K562 (cell line): ENCODE results near the gene ZFR2. TPM values are rescaled to one million over a fixed set of nuclear protein-coding genes. Genes with fewer than 3 reads are reported as not detected.
"Not testable (repeated sequence)": the region's sequence is repeated elsewhere in the genome, so short reads cannot be mapped to it uniquely, and the experiment has no call there.

Experiments
- ATAC-seq: fragments of 200-7000 bp; cut with Tn5 transposase; 3 replicates; pipeline ENCODE4 v1.9.1; 2020; ENCODE audit warnings: moderate library complexity
- BruUV-seq: library from RNA; stranded (reverse); fragments of 400-500 nt; replicated peaks from 2 replicates; lab custom pipeline; 2021; lab: Mats Ljungman, UMichigan
- CTCF ChIA-PET: fragments of 300-600 bp; formaldehyde crosslinking; extraction: SDS; loops from one replicate; lab custom pipeline; 2021; ENCODE audit warnings: low intra/inter-chr PET ratio; lab: Yijun Ruan, JAX
- POLR2A ChIA-PET: fragments of 300-600, 350-650 bp; sonication (Branson Sonifier 250); formaldehyde crosslinking; extraction: SDS; loops from one replicate; lab custom pipeline; 2021; ENCODE audit warnings: antibody characterized with exemption, inconsistent platforms; lab: Yijun Ruan, JAX
- DNase-seq, 4 experiments: peaks; one replicate each; pipeline versions ENCODE4 v3.0.0 to v3.0.0-alpha.2; 2011 to 2018; ENCODE audit warnings: low spot score in 3 of 4, mixed read lengths in 3 of 4; ENCODE audit errors: extremely low read depth in 1 of 4
- FAIRE-seq: peaks from 2 replicates; lab custom pipeline; 2011; peaks lifted over from hg19 to GRCh38; lab: Jason Lieb, UNC
- H2AFZ ChIP-seq: 2 replicates; pipeline ENCODE4 v1.6.0; 2011; ENCODE audit warnings: low read depth, low read length, control low read depth, inconsistent platforms
- H3K27ac ChIP-seq: fragments of 200-600 bp; 3 replicates; pipeline ENCODE4 v1.8.0; 2011; ENCODE audit warnings: low read depth, mild to moderate bottlenecking, control low read depth, inconsistent platforms, low read length, moderate library complexity, mixed read lengths; ENCODE audit errors: extremely low read depth
- H3K27me3 ChIP-seq, 2 experiments: fragments of 300-600 bp in 1 of 2; 2 replicates in 1 of 2; 3 replicates in 1 of 2; pipeline versions ENCODE4 v1.6.0 to v1.8.0; 2011; ENCODE audit warnings: inconsistent platforms in 2 of 2, low read length in 2 of 2, mild to moderate bottlenecking in 1 of 2, mixed read lengths in 1 of 2, moderate library complexity in 1 of 2; ENCODE audit not compliant: control insufficient read depth in 2 of 2, insufficient read depth in 2 of 2
- H3K36me3 ChIP-seq: fragments of 300-600 bp; 3 replicates; pipeline ENCODE4 v1.8.0; 2011; ENCODE audit warnings: mild to moderate bottlenecking, low read length, inconsistent platforms; ENCODE audit not compliant: control insufficient read depth, insufficient read depth
- H3K4me1 ChIP-seq, 2 experiments: fragments of 200-600 bp in 1 of 2; replicated peaks in 1 of 2; 2 replicates in 1 of 2; 3 replicates in 1 of 2; pipeline versions ENCODE4 v1.5.1 to v1.8.0; 2011; ENCODE audit warnings: inconsistent platforms in 2 of 2, low read length in 2 of 2, mild to moderate bottlenecking in 1 of 2, mixed read lengths in 1 of 2, moderate library complexity in 1 of 2; ENCODE audit not compliant: control insufficient read depth in 2 of 2, insufficient read depth in 2 of 2
- H3K4me2 ChIP-seq: 2 replicates; pipeline ENCODE4 v1.6.1; 2011; ENCODE audit warnings: low read length, control low read depth, inconsistent platforms, mixed read lengths; ENCODE audit not compliant: insufficient read depth
- H3K4me3 ChIP-seq: fragments of 200-600 bp; sonication (generic), shearing (Covaris generic); 2 replicates; pipeline ENCODE4 v1.5.1; 2016; ENCODE audit warnings: control low read depth, inconsistent platforms
- H3K79me2 ChIP-seq: fragments of 200-600 bp; 3 replicates; pipeline ENCODE4 v1.8.0; 2011; ENCODE audit warnings: low read length, inconsistent platforms; ENCODE audit not compliant: control insufficient read depth, insufficient read depth
- H3K9ac ChIP-seq, 2 experiments: 2 replicates each; pipeline versions ENCODE4 v1.6.0 to v1.6.1; 2011; ENCODE audit warnings: low read depth in 2 of 2, low read length in 2 of 2, control low read depth in 1 of 2, inconsistent platforms in 1 of 2, mild to moderate bottlenecking in 1 of 2, mixed read lengths in 1 of 2; ENCODE audit not compliant: insufficient read depth in 1 of 2
- H3K9me1 ChIP-seq: one replicate; pipeline ENCODE4 v1.6.0; 2011; ENCODE audit warnings: inconsistent platforms, mild to moderate bottlenecking, low read length, moderate library complexity; ENCODE audit not compliant: control insufficient read depth, insufficient read depth
- H3K9me3 ChIP-seq: replicated peaks from 2 replicates; pipeline ENCODE4 v1.5.1; 2011; ENCODE audit warnings: low read depth, low read length, inconsistent platforms; ENCODE audit not compliant: control insufficient read depth, insufficient read depth
- H4K20me1 ChIP-seq: replicated peaks from 2 replicates; pipeline ENCODE4 v1.6.1; 2011; ENCODE audit warnings: low read length, inconsistent platforms, mixed read lengths; ENCODE audit not compliant: control insufficient read depth, insufficient read depth
- CHD2 ChIP-seq: IDR thresholded peaks from 2 replicates; pipeline ENCODE4 v1.6.1; 2011; ENCODE audit warnings: low read depth, low read length
- NR4A1 ChIP-seq, 2 experiments: fragments of 250-450 bp in 1 of 2; fragments of 450-650 bp in 1 of 2; sonication (Bioruptor Pico) in 1 of 2; IDR thresholded peaks; 2 replicates each; pipeline versions ENCODE4 v1.4.0 to v1.6.1; 2016 to 2020; ENCODE audit warnings: mild to moderate bottlenecking in 2 of 2, missing compliant biosample characterization in 1 of 2, missing genetic modification characterization in 1 of 2, moderate library complexity in 1 of 2
- RCOR1 ChIP-seq, 2 experiments: IDR thresholded peaks; 2 replicates each; pipeline ENCODE4 v1.6.1; 2012; ENCODE audit warnings: low read depth in 2 of 2, low read length in 2 of 2, borderline replicate concordance in 1 of 2, improper control_type of control experiment in 1 of 2
- TARDBP ChIP-seq: fragments of 450-650 bp; IDR thresholded peaks from 2 replicates; pipeline ENCODE4 v1.6.1; 2016
- ZFP36 ChIP-seq: fragments of 150-350 bp; IDR thresholded peaks from 2 replicates; pipeline ENCODE4 v1.6.1; 2018; ENCODE audit warnings: low read length, low read depth; ENCODE audit not compliant: partially characterized antibody
- ZNF121 ChIP-seq: sonication (generic); formaldehyde crosslinking; conservative IDR thresholded peaks from 2 replicates; pipeline ENCODE4 v1.8.0; 2022; ENCODE audit warnings: missing genetic modification reagents
- ZNF253 ChIP-seq: fragments of 250-450 bp; sonication (Bioruptor Pico); conservative IDR thresholded peaks from 2 replicates; pipeline ENCODE4 v1.6.1; 2021; ENCODE audit warnings: mild to moderate bottlenecking
- ZNF277 ChIP-seq: fragments of 250-450 bp; sonication (Bioruptor Pico); IDR thresholded peaks from 2 replicates; pipeline ENCODE4 v1.8.0; 2022; ENCODE audit warnings: inconsistent platforms, mild to moderate bottlenecking, moderate library complexity, borderline replicate concordance
- ZNF444 ChIP-seq: fragments of 250-450 bp; sonication (Bioruptor Pico); IDR thresholded peaks from 2 replicates; pipeline ENCODE4 v1.4.0; 2020; ENCODE audit warnings: mild to moderate bottlenecking, moderate library complexity
- ZNF511 ChIP-seq: sonication (generic); formaldehyde crosslinking; IDR thresholded peaks from 2 replicates; pipeline ENCODE4 v1.8.0; 2022; ENCODE audit warnings: mild to moderate bottlenecking, missing genetic modification reagents
- ZNF77 ChIP-seq: fragments of 250-450 bp; sonication (Bioruptor Pico); IDR thresholded peaks from 2 replicates; pipeline ENCODE4 v1.5.0; 2020
- WGBS: fragments of 100-300 bp; shearing (Covaris generic); methylation state at CpG from one replicate; pipeline ENCODE4 v1.1.6; 2016; ENCODE audit warnings: low coverage, mixed read lengths; ENCODE audit not compliant: insufficient coverage; ENCODE audit errors: missing lambda C conversion rate; 5-methylcytosine and 5-hydroxymethylcytosine counted together
- in situ Hi-C: fragments of 300-500 bp; cut with MboI; formaldehyde crosslinking; loops from 4 replicates; pipeline ENCODE4 v1.15.0; 2018; ENCODE audit warnings: inconsistent platforms, mixed read lengths
- intact Hi-C: fragments of 100-400 bp; cut with micrococcal nuclease; formaldehyde crosslinking; loops from 2 replicates; pipeline ENCODE4 v1.14.2; 2022
- polyA plus RNA-seq, 8 experiments: library from polyadenylated mRNA; depleted of rRNA in 4 of 8; stranded (reverse) in 5 of 8; unstranded in 3 of 8; fragments of >200 nt; fragmentation: Nextera tagmentation in 2 of 8; fragmentation: Illumina TruSeq in 1 of 8; extraction: Ambion mirVana in 2 of 8; extraction: Trizol in 1 of 8; gene quantifications; 2 replicates each; pipeline versions ENCODE4 v1.2.1 to v1.2.3, GENCODE V29; 2011 to 2014; ENCODE audit warnings: inconsistent platforms in 1 of 8, missing spikeins in 1 of 8
- total RNA-seq, 7 experiments: library from RNA; depleted of rRNA in 6 of 7; stranded (reverse); fragments of >200 nt in 6 of 7; fragmentation: Illumina TruSeq in 2 of 7; extraction: Trizol in 2 of 7; gene quantifications; 2 replicates each; pipeline versions ENCODE4 v1.2.1 to v1.2.3, GENCODE V29; 2011 to 2021; ENCODE audit warnings: low replicate concordance in 1 of 7

Gene ZFR2
- total and polyA plus RNA-seq, 9 of the 15 experiments (the other 6 are each of a cell fraction or from before 2014, with no cell fraction given) = 0.03 to 0.59 (median 0.07) TPM; not detected in 6

DNA sequence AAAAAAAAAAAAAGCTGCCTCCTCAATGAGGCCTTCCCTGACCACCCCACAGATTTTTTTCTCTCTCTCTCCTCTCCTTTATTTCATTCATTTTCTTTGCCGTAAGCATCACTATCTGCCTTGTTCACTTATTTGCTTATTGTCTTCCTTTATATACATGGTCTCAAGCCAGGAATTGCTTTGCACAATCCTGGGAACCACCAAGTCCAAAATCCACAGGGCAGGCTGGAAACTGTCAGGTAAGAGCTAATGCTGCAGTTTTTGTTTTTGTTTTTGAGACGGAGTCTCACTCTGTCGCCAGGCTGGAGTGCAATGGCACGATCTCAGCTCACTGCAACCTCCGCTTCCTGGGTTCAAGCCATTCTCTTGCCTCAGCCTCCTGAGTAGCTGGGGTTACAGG lies 26.1 kb upstream of the ZFR2 start:
- H3K27ac ChIP-seq, H3K9me1 ChIP-seq, H3K4me1 ChIP-seq, H3K36me3 ChIP-seq, DNase-seq, CTCF ChIA-PET, BruUV-seq, intact Hi-C loops, H2AFZ ChIP-seq, FAIRE-seq, ATAC-seq, H3K9me3 ChIP-seq, in situ Hi-C loops, H3K9ac ChIP-seq, H4K20me1 ChIP-seq, H3K4me3 ChIP-seq, H3K79me2 ChIP-seq, H3K4me2 ChIP-seq: not testable (repeated sequence)
- WGBS = 3% methylated on average over 5 of the region's 5 CpGs
- H3K27me3 ChIP-seq = peaks cover 6 to 42% of the 10 kb centered on the region in 2 experiments; a peak in 3 of 5 replicates
- POLR2A ChIA-PET = interaction anchor here (1.3 kb wide), 1 partner anchor 89 kb away, joined by 4 read pairs; no protein-coding TSS in a partner anchor
- TF ChIP-seq ZNF121 (CRISPR knock-in tag) (0 out of 2 replicates have a peak, but pooled peaks have one; percentile 1), ZFP36 (peak; percentile 8)

GRCh38 chr19:3893509-3894179 lies 24.8 kb upstream of the ZFR2 start:
- peak in 1 of 4 experiments; percentile 5 for DNase-seq
- no peak for FAIRE-seq
- in situ Hi-C loops (no loop called here), intact Hi-C loops (no loop called here)
- POLR2A ChIA-PET = interaction anchor here (0.9 to 1.2 kb wide), 3 partner anchors 13 to 31 kb away, joined by 3 to 4 read pairs (median 3); partner anchors contain the start of gene ATCAY
- Histone ChIP-seq H3K4me3 (no peak overlapping the region), H2AFZ (no peak overlapping the region), H3K4me2 (no peak overlapping the region), H3K79me2 (no peaks in the 10 kb centered on the region), H3K9me1 (no peaks in the 10 kb centered on the region), H3K9me3 (no peaks in the 10 kb centered on the region; the same call in none of the 2 replicates), H3K27ac (no peak overlapping the region), H3K36me3 (no peaks in the 10 kb centered on the region), H3K4me1 (peaks cover 0 to 4% of the 10 kb centered on the region in 2 experiments; a peak in 1 of 5 replicates), H3K27me3 (peaks cover 6 to 42% of the 10 kb centered on the region in 2 experiments; a peak in 3 of 5 replicates), H3K9ac (no peak overlapping the region), H4K20me1 (no peaks in the 10 kb centered on the region)
- no peak for TF ChIP-seq ZNF253 (CRISPR knock-in tag)
- no peak for TF ChIP-seq NR4A1 (CRISPR knock-in tag; IDR thresholded peaks at IDR 0.05)
- TF ChIP-seq NR4A1 (tag; IDR thresholded peaks at IDR 0.05) = no peak
- TF ChIP-seq TARDBP = no peak
- TF ChIP-seq ZNF77 = no peak
- TF ChIP-seq CHD2 = no peak
- TF ChIP-seq ZNF277 = no peak
- TF ChIP-seq ZNF511 = no peak
- TF ChIP-seq ZNF444 (CRISPR knock-in tag) = no peak
- TF ChIP-seq RCOR1 (IDR thresholded peaks at IDR 0.05; ENCODE audit: borderline replicate concordance in 1 of 2, low read depth in 2 of 2, low read length in 2 of 2) = no peak
- WGBS = 12% methylated on average over 12 of the region's 12 CpGs
- CTCF ChIA-PET = no interaction called here
- no TSS peak for BruUV-seq
- ATAC-seq = no peak
